Measurements from ENCODE around the gene UROS.
A peak's percentile ranks its signal among the peaks of the same experiment; 100 is the strongest.

UROS gene

GRCh38 chr10:125783957-125784356, 39.1 kb downstream of the UROS start:
- DNase-seq (ENCODE audit: low spot score) = peak; percentile 52
- in situ Hi-C loops (cut with MboI; ENCODE audit: low pct_unique_long_range_greater_than_20kb, low sequenced_read_pairs, unreplicated experiment) = no loop called here
- peak; percentile 17 for TF ChIP-seq CTCF (IDR thresholded peaks at IDR 0.05; ENCODE audit: extremely low read depth, insufficient read depth, missing control alignments)

- in situ Hi-C loops (cut with MboI; ENCODE audit: low pct_unique_long_range_greater_than_20kb, low sequenced_read_pairs, unreplicated experiment) = no loop called here
- TF ChIP-seq CTCF (IDR thresholded peaks at IDR 0.05; ENCODE audit: extremely low read depth, insufficient read depth, missing control alignments) = no peak
- no peak for DNase-seq (ENCODE audit: low spot score)
Measured at GRCh38 chr10:125783408-125783807, 39.6 kb downstream of the UROS start.

- DNase-seq (ENCODE audit: low spot score) = no peak
- in situ Hi-C loops (cut with MboI; ENCODE audit: low pct_unique_long_range_greater_than_20kb, low sequenced_read_pairs, unreplicated experiment) = no loop called here
- no peak for TF ChIP-seq CTCF (IDR thresholded peaks at IDR 0.05; ENCODE audit: extremely low read depth, insufficient read depth, missing control alignments)
Measured at GRCh38 chr10:125782616-125783015, 40.4 kb downstream of the UROS start.

- TF ChIP-seq CTCF (IDR thresholded peaks at IDR 0.05; ENCODE audit: extremely low read depth, insufficient read depth, missing control alignments) = no peak
- in situ Hi-C loops (cut with MboI; ENCODE audit: low pct_unique_long_range_greater_than_20kb, low sequenced_read_pairs, unreplicated experiment) = no loop called here
- DNase-seq (ENCODE audit: low spot score) = no peak
Measured at GRCh38 chr10:125782054-125782453, 41.0 kb downstream of the UROS start.

GRCh38 chr10:125781374-125781773, 41.7 kb downstream of the UROS start:
- no peak for DNase-seq (ENCODE audit: low spot score)
- TF ChIP-seq CTCF (IDR thresholded peaks at IDR 0.05; ENCODE audit: extremely low read depth, insufficient read depth, missing control alignments) = no peak
- in situ Hi-C loops (cut with MboI; ENCODE audit: low pct_unique_long_range_greater_than_20kb, low sequenced_read_pairs, unreplicated experiment) = no loop called here

GRCh38 chr10:125779403-125780327, 43.4 kb downstream of the UROS start:
- in situ Hi-C loops (cut with MboI; ENCODE audit: low pct_unique_long_range_greater_than_20kb, low sequenced_read_pairs, unreplicated experiment) = no loop called here
- no peak for DNase-seq (ENCODE audit: low spot score)
- no peak for TF ChIP-seq CTCF (IDR thresholded peaks at IDR 0.05; ENCODE audit: extremely low read depth, insufficient read depth, missing control alignments)

All from GM13977 (cell line).